Endothelial cell (in vitro differentiated cells): ENCODE results near the gene DYNLT1. TPM values are rescaled to one million over a fixed set of nuclear protein-coding genes. Genes with fewer than 3 reads are reported as not detected.

Source experiments
- DNase-seq: peaks from one replicate; pipeline ENCODE4 v3.0.0; 2021; ENCODE audit warnings: low spot score
- H3K27ac Mint-ChIP-seq: one replicate; pipeline ENCODE4 v1.8.0; 2021; ENCODE audit warnings: mixed read lengths, inconsistent platforms; ENCODE audit not compliant: unreplicated experiment
- H3K27me3 Mint-ChIP-seq: one replicate; pipeline ENCODE4 v1.8.0; 2021; ENCODE audit warnings: mild to moderate bottlenecking, moderate library complexity, mixed read lengths, inconsistent platforms; ENCODE audit not compliant: unreplicated experiment
- H3K36me3 Mint-ChIP-seq: one replicate; pipeline ENCODE4 v1.8.0; 2021; ENCODE audit warnings: mild to moderate bottlenecking, low read depth, mixed read lengths, inconsistent platforms; ENCODE audit not compliant: unreplicated experiment
- H3K4me1 Mint-ChIP-seq: one replicate; pipeline ENCODE4 v1.8.0; 2021; ENCODE audit warnings: mild to moderate bottlenecking, mixed read lengths, inconsistent platforms; ENCODE audit not compliant: unreplicated experiment
- H3K4me3 Mint-ChIP-seq: one replicate; pipeline ENCODE4 v1.8.0; 2021; ENCODE audit warnings: mild to moderate bottlenecking, mixed read lengths, inconsistent platforms; ENCODE audit not compliant: unreplicated experiment
- H3K9me3 Mint-ChIP-seq: one replicate; pipeline ENCODE4 v1.8.0; 2021; ENCODE audit warnings: mixed read lengths, inconsistent platforms; ENCODE audit not compliant: unreplicated experiment
- CTCF ChIP-seq: fragments of 200-600 bp; sonication (generic); IDR thresholded peaks from one replicate; pipeline ENCODE4 v1.5.0; 2021; ENCODE audit warnings: antibody characterized with exemption; ENCODE audit not compliant: unreplicated experiment
- long read RNA-seq: library from polyadenylated mRNA; unstranded; transcript quantifications from one replicate; pipeline ENCODE4 v2.0.0, GENCODE V29; 2020; ENCODE audit not compliant: unreplicated experiment
- total RNA-seq: library from RNA; stranded (reverse); fragmentation: NEBNext Ultra II Directional; extraction: Animal tissue kit (Norgen Biotek cat#: 25700); gene quantifications from one replicate; pipeline ENCODE4 v1.2.1, GENCODE V29; 2021; ENCODE audit not compliant: unreplicated experiment

DYNLT1 gene
- 115 TPM for total RNA-seq
- long read RNA-seq, transcript DYNLT1-203 (5 exons, 726 nt), result major isoform, 64 of 77 reads
- long read RNA-seq, partial matches to known transcripts, result 4 of 77 reads
- long read RNA-seq, other reads (novel, unspliced or antisense), result 9 of 77 reads

- peaks cover 7% of the 10 kb centered on the region for H3K4me1 Mint-ChIP-seq
Measured at GRCh38 chr6:158644231-158645063, at the start of gene DYNLT1. TSS of gene DYNLT1 (minus strand) at chr6:158644743. CDS start at chr6:158644708, 35 bp downstream.

GRCh38 chr6:158688860-158689259 is 44.3 kb upstream of the DYNLT1 start:
- Mint-ChIP-seq H3K4me1 (peaks cover 2% of the 10 kb centered on the region), H3K4me3 (no peak overlapping the region), H3K27me3 (peaks cover 1% of the 10 kb centered on the region), H3K9me3 (no peaks in the 10 kb centered on the region), H3K36me3 (no peaks in the 10 kb centered on the region), H3K27ac (no peak overlapping the region)
- DNase-seq, result no peak
- no peak for TF ChIP-seq CTCF

More at GRCh38 chr6:158644231-158645063, at the start of gene DYNLT1:
- Mint-ChIP-seq H3K9me3 (no peaks in the 10 kb centered on the region), H3K27ac (peak within 1 kb of the TSS; percentile 94), H3K27me3 (peaks cover 13% of the 10 kb centered on the region), H3K36me3 (peaks cover 6% of the 10 kb centered on the region), H3K4me3 (peak within 1 kb of the TSS; percentile 98)
- no peak for TF ChIP-seq CTCF
- DNase-seq, result peak; percentile 96

- H3K36me3 Mint-ChIP-seq, result no peaks in the 10 kb centered on the region
Measured at GRCh38 chr6:158687506-158687905, 43.0 kb upstream of the DYNLT1 start.

GRCh38 chr6:158686791-158687381 is 42.3 kb upstream of the DYNLT1 start:
- no peak overlapping the region for H3K4me3 Mint-ChIP-seq
- H3K36me3 Mint-ChIP-seq, result no peaks in the 10 kb centered on the region
- H3K4me1 Mint-ChIP-seq, result peaks cover 2% of the 10 kb centered on the region
- TF ChIP-seq CTCF, result no peak
- no peak for DNase-seq
- no peak overlapping the region for H3K27ac Mint-ChIP-seq
- H3K9me3 Mint-ChIP-seq, result no peaks in the 10 kb centered on the region
- H3K27me3 Mint-ChIP-seq, result peaks cover 1% of the 10 kb centered on the region

More at GRCh38 chr6:158687506-158687905, 43.0 kb upstream of the DYNLT1 start:
- peaks cover 1% of the 10 kb centered on the region for H3K27me3 Mint-ChIP-seq
- DNase-seq, result no peak
- peaks cover 2% of the 10 kb centered on the region for H3K4me1 Mint-ChIP-seq
- H3K4me3 Mint-ChIP-seq, result no peak overlapping the region
- no peak overlapping the region for H3K27ac Mint-ChIP-seq
- no peak for TF ChIP-seq CTCF
- H3K9me3 Mint-ChIP-seq, result no peaks in the 10 kb centered on the region

- Mint-ChIP-seq H3K36me3 (no peaks in the 10 kb centered on the region), H3K4me1 (peaks cover 2% of the 10 kb centered on the region), H3K27me3 (peaks cover 1% of the 10 kb centered on the region), H3K4me3 (no peak overlapping the region), H3K9me3 (no peaks in the 10 kb centered on the region), H3K27ac (no peak overlapping the region)
- TF ChIP-seq CTCF, result no peak
- DNase-seq, result no peak
Measured at GRCh38 chr6:158686311-158686710, 41.8 kb upstream of the DYNLT1 start.
